Daoy (cell line): ENCODE measurements around the gene CFAP99. TPM values are rescaled to one million over a fixed set of nuclear protein-coding genes. Genes with fewer than 3 reads are reported as not detected.
"Not testable (repeated sequence)": the region's sequence is repeated elsewhere in the genome, so short reads cannot be mapped to it uniquely, and the experiment has no call there.

Experiments used
- DNase-seq: peaks from one replicate; pipeline ENCODE4 v3.0.0-alpha.2; 2015; ENCODE audit warnings: low read depth
- total RNA-seq: library from RNA; depleted of rRNA; stranded (reverse); fragments of >200 nt; shearing (Covaris generic); gene quantifications from 2 replicates; pipeline ENCODE4 v1.2.3, GENCODE V29; 2014; rRNA removed

CFAP99 gene
- not detected in 2 replicates for total RNA-seq

DNA sequence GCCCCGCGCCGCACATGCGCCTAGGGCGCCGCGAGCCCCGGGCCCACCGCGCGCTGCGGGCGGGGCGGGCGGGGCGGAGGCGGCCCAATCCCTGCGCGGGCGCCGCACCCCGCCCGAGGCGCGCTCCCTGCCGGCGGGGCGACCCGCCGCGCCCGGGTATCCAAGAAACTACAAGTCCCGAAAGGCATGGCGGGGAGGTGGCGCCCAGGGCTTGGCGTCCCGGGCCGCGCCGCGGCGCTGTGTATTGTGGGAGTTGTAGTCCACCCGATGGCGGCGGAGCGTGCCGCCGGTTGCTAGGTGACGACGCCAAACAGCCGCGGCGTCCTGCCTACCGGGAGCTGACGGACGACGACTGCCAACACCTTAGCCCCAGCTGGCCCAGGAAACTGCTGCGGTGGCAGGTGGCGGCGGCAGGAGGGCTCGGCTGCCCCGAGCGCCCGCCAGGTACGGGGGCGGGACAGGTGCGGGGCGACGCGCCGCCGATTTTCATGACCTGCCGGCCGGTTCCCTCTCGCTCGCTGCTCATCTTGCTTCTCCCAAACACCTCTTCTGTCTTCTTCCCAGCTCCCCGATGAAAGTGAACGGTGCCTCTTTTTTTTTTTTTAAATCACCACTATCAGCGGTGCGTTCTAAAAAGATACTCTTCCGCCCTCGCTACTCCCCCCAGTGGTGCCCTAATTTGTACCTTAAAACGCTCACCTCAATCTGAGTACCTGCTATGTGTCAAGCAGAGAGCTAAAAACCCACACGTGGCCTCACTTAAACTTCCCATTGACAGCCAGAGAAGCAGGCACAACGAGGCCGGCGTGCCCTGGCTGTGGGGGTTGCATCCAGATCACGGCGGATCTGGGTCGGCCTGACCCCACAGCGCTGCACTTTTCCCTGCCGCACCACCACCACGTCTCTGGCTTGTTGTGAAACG is at the start of gene CFAP99:
Gene CFAP99, plus strand, starts transcription at position 306 of the 922 bp plus-strand sequence.
- DNase-seq, result peak; percentile 96

DNA sequence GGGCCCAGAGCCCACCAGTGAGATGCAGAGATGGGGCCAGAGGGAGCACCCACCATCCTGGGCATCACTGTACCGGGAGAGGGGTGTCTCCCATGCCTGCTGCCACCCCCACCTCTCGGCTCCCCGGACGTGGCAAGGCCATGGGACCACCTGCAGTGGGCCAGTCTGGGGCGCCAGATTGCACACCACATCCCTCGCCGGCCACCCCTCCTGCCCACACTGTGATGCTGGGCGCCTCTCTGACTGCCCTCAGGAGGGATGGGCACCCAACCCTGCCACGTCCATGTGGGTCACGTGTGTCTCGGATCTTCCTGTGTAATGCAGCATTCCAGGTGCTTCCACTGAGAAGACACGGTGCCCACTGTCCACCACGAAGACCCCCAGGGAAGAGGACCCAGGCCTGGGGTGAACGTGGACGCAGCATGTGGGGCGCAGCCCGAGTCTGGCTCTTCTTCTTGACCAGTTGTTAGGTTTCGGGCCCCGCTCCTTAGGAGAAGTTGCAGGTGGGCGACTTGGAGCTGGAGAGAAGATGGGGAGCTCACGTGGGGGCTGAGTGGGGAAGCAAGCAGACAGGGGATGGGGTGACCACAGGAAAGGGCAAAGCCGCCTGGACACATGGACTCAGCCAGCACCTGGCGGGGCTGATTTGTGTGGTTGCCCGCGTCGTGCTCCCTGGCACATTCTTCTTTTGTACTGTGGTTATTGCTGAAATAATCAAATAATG is 48.0 kb upstream of the CFAP99 start:
- DNase-seq, result no peak

- DNase-seq, result no peak
These were observed 46.8 kb upstream of the CFAP99 start for GRCh38 chr4:2371765-2372487.

GRCh38 chr4:2372488-2373030 is 46.2 kb upstream of the CFAP99 start:
- no peak for DNase-seq

DNA sequence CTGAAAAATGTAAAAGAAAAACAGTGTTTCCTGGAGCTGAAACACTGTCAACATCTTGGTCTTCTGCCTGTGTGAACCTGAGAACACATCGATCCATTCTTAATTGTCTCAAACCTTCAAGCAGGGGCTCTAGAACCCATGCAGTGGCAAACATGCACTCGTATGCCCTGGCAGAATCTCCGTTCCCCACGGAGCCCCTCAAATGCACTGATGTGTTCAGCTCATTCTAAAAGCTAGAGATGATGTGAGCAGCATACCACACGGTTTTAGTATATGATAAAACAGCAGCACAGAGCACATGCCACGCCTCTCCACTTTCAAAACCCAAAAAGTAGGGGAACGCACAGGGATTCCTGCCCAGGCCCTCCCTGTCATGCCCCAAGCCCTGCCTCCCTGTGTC is 45.2 kb upstream of the CFAP99 start:
- no peak for DNase-seq

- DNase-seq, result no peak
These were observed 43.3 kb upstream of the CFAP99 start for GRCh38 chr4:2375427-2375826.

DNA sequence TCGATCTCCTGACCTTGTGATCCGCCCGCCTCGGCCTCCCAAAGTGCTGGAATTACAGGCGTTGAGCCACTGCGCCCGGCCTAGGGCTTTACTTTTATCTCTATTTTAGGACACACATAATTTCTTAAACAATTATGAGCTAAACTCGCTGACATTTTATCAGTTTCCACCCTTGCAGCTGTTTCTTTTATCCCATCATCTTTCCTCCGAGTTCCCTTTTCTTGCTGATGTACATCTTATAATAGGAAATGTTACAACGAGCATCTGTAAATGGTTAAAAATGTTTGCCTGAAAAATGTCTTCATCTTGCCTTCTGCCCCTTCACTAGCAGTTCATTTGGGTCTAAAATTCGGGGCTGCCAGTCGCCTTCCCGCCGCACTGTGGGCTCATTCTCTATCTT is 41.5 kb upstream of the CFAP99 start:
- DNase-seq, result no peak

DNA sequence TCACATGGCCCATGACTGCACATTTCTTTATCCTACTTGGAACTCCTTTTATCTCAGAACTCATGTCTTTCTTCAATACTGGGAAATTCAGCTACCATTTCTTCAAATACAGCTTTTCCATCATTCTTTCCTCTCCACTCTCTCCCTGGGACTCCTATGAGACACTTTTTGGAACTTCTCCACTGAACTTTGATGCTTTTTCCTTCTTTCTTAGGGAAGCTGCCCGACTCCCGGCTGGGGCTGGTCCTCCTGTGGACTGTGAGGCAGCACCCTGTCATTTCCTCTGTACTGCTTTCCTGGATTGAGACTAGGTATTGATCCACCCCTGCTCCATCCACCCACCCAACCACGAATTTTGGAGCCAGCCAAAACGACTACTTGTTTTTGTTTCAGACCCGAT is 40.4 kb upstream of the CFAP99 start:
- no peak for DNase-seq

DNA sequence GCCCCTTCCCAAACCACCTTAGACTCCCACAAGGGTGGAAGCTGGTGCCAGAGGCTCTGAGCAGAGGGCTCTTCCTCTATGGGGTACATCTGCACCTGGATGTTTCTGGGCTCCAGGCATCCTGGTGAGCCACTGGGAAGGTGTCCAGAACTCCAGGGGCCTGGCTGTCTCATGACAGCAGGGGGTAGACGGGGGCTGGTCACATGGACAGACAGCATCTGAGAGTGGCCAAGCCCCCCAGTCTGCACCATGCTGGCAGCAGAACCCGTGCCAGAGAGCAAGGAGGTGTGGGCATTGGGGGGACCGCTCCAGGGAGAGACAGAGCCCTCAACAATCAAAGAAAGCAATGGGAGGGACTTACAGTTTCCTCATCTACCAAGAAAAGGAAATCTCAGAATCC is 39.9 kb upstream of the CFAP99 start:
- no peak for DNase-seq

DNA sequence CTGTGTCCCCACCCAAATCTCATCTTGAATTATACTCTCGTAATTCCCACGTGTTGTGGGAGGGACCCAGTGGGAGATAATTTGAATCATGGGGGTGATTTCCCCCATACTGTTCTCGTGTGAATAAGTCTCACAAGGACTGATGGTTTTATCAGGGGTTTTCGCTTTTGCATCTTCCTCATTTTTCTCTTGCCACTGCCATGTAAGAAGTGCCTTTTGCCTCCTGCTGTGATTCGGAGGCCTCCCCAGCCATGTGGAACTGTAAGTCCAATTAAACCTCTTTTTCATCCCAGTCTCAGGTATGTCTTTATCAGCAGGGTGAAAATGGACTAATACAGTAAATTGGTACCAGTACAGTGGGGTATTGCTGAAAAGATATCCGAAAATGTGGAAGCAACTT is 38.2 kb upstream of the CFAP99 start:
- DNase-seq, result not testable (repeated sequence)

GRCh38 chr4:2382769-2383202 is 36.0 kb upstream of the CFAP99 start:
- not testable (repeated sequence) for DNase-seq

- DNase-seq, result not testable (repeated sequence)
These were observed 35.5 kb upstream of the CFAP99 start for GRCh38 chr4:2383220-2383631.

- no peak for DNase-seq
These were observed 35.0 kb upstream of the CFAP99 start for GRCh38 chr4:2383760-2384159.

GRCh38 chr4:2384245-2384644 is 34.5 kb upstream of the CFAP99 start:
- DNase-seq, result no peak

DNA sequence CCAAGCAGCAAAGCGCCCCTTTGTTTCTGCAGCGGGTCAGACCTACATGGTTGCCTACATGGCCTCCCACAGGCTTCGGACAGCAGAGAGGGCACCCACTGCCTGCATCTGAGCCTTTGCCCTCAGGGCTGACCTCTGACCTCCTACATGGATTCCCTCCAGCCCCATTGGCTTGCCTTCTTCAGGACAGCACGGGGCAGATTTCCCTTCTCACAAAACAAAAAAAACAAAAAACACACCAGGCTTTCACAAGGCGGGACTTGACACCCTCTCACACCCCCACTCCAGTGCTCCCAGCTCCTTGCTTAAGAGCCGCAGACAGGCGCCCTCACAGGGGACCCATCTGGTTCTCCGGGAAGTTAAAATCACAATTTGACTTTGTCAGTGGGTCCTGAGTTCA is 33.2 kb upstream of the CFAP99 start:
- DNase-seq, result no peak

DNA sequence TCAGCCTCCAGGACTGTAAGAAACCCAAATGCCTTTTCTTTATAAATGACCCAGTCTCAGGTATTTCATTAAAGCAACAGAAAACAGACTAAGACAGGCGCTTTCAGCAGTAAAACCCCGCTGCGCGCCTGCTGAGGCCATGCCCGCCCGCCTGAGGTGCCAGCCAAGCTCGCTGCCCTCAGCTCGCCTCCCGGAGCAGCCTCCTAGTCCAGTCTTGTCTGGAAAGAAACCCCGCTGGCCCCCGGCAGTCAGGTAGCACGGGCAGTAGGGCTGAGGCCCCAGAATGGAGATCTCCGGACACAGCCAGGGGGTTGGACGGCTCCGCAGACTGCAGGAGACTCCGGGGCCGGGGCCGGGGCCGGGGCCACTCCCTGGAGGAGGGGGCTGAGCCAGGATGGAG is 32.0 kb upstream of the CFAP99 start:
- DNase-seq, result no peak

GRCh38 chr4:2387218-2387617 is 31.5 kb upstream of the CFAP99 start:
- DNase-seq, result no peak

- no peak for DNase-seq
These were observed 30.9 kb upstream of the CFAP99 start for GRCh38 chr4:2387829-2388228.

GRCh38 chr4:2388429-2389182 is 30.1 kb upstream of the CFAP99 start:
- no peak for DNase-seq

- DNase-seq, result no peak
These were observed 29.1 kb upstream of the CFAP99 start for GRCh38 chr4:2389691-2390090.

DNA sequence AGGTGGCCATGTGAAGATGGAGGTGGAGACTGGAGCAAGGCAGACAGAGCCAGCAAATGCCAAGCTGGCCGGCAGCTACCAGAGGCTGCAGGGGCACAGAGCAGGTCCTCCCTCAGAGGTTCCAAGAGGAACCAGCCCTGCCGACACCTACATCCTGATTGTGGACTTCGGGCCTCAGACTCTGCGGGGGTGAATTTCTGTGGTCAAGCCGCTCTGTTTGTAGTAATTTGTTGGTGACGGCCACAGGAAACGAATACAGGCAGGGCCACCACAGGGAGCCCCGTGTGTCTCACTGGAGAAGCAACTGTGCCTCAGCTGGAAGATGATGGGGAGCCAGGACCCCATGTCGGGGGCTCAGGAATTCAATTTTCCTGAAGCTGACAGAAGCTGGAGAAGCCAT is 28.6 kb upstream of the CFAP99 start:
- DNase-seq, result peak; percentile 77
